GM12873 (cell line): ENCODE data around the gene OR13J1.

Source experiments
- CTCF ChIP-seq: IDR thresholded peaks from 2 replicates; pipeline ENCODE4 v1.5.1; 2012; ENCODE audit warnings: low read depth, mild to moderate bottlenecking, moderate library complexity, low read length, control low read depth; ENCODE audit not compliant: insufficient read depth; ENCODE audit errors: missing control alignments

OR13J1 gene

GRCh38 chr9:35820076-35820475, 50.1 kb downstream of the OR13J1 start:
- TF ChIP-seq CTCF, result no peak
